Thymus (tissue), 11 donors: Measurements from ENCODE around the gene SLC6A6. TPM values are rescaled to one million over a fixed set of nuclear protein-coding genes. Genes with fewer than 3 reads are reported as not detected.

ENCODE experiments used
- DNase-seq, 9 donors: peaks; one replicate each; pipeline ENCODE4 v3.0.0-alpha.2; 2013; ENCODE audit warnings: low spot score in 9 of 9, low read depth in 6 of 9, missing footprints in 1 of 9
- H3K27ac ChIP-seq, 2 donors: one replicate each; pipeline ENCODE4 v1.5.1; 2013; ENCODE audit warnings: control low read depth in 1 of 2, low read depth in 1 of 2, low read length in 1 of 2, mild to moderate bottlenecking in 1 of 2, moderate library complexity in 1 of 2
- H3K27me3 ChIP-seq, 2 donors: one replicate each; pipeline ENCODE4 v1.5.1; 2013; ENCODE audit warnings: low read length in 1 of 2; ENCODE audit not compliant: control insufficient read depth in 2 of 2, insufficient read depth in 1 of 2
- H3K36me3 ChIP-seq, 2 donors: one replicate each; pipeline ENCODE4 v1.5.1; 2013; ENCODE audit warnings: low read length in 1 of 2, mild to moderate bottlenecking in 1 of 2, moderate library complexity in 1 of 2; ENCODE audit not compliant: control insufficient read depth in 2 of 2, insufficient read depth in 2 of 2
- H3K4me1 ChIP-seq, 2 donors: one replicate each; pipeline ENCODE4 v1.5.1; 2013; ENCODE audit warnings: low read length in 2 of 2; ENCODE audit not compliant: control insufficient read depth in 2 of 2, insufficient read depth in 2 of 2
- H3K4me3 ChIP-seq, 2 donors: one replicate each; pipeline ENCODE4 v1.5.1; 2013; ENCODE audit warnings: low read length in 2 of 2, control low read depth in 1 of 2, mild to moderate bottlenecking in 1 of 2
- H3K9me3 ChIP-seq, 2 donors: one replicate each; pipeline ENCODE4 v1.5.1; 2013; ENCODE audit warnings: low read length in 1 of 2, mild to moderate bottlenecking in 1 of 2; ENCODE audit not compliant: control insufficient read depth in 2 of 2, insufficient read depth in 1 of 2
- whole genome bisulfite sequencing: extraction: QIAGEN DNeasy Blood & Tissue Kit; methylation state at CpG from one replicate; pipeline ENCODE4 v1.1.7; 2013; 5-methylcytosine and 5-hydroxymethylcytosine counted together
- polyA plus RNA-seq: library from polyadenylated mRNA; stranded (reverse); fragments of 200-250 nt; gene quantifications from one replicate; pipeline ENCODE4 v1.2.3, GENCODE V29; 2013
- total RNA-seq: library from RNA; stranded (reverse); fragments of 120-200 nt; gene quantifications from one replicate; pipeline ENCODE4 v1.2.4, GENCODE V29; 2013
- donor health status: healthy.

The SLC6A6 gene
- total and polyA plus RNA-seq, 2 donors = 5.2 to 8.2 TPM

- H3K27me3 ChIP-seq = no peaks in the 10 kb centered on the region
- H3K9me3 ChIP-seq = no peaks in the 10 kb centered on the region
- H3K36me3 ChIP-seq = peaks cover 20 to 24% of the 10 kb centered on the region in 2 donors
- WGBS = 70% methylated on average over 6 of the region's 6 CpGs
- no peak for DNase-seq
- peaks cover 0 to 6% of the 10 kb centered on the region in 2 donors for H3K4me1 ChIP-seq
- H3K4me3 ChIP-seq = no peak overlapping the region
- no peak overlapping the region for H3K27ac ChIP-seq
These were observed 8.2 kb downstream of the SLC6A6 start for GRCh38 chr3:14410503-14411165.

- Histone ChIP-seq H3K27me3 (no peaks in the 10 kb centered on the region), H3K27ac (no peak overlapping the region), H3K36me3 (peaks cover 21 to 26% of the 10 kb centered on the region in 2 donors), H3K9me3 (no peaks in the 10 kb centered on the region), H3K4me3 (no peak overlapping the region), H3K4me1 (peaks cover 0 to 6% of the 10 kb centered on the region in 2 donors)
- DNase-seq = no peak
- 91% methylated on average over 9 of the region's 9 CpGs for WGBS
These were observed 8.7 kb downstream of the SLC6A6 start for GRCh38 chr3:14411166-14411526.

GRCh38 chr3:14411988-14412387, 9.6 kb downstream of the SLC6A6 start:
- Histone ChIP-seq H3K27ac (no peak overlapping the region), H3K36me3 (peaks cover 26 to 33% of the 10 kb centered on the region in 2 donors), H3K27me3 (no peaks in the 10 kb centered on the region), H3K4me1 (peaks cover 0 to 6% of the 10 kb centered on the region in 2 donors), H3K4me3 (no peak overlapping the region), H3K9me3 (no peaks in the 10 kb centered on the region)
- 98% methylated on average over 7 of the region's 7 CpGs for WGBS
- no peak for DNase-seq

- DNase-seq = no peak
- H3K27ac ChIP-seq = no peak overlapping the region
- H3K4me1 ChIP-seq = peaks cover 0 to 6% of the 10 kb centered on the region in 2 donors
- no peaks in the 10 kb centered on the region for H3K27me3 ChIP-seq
- no peak overlapping the region for H3K4me3 ChIP-seq
- H3K9me3 ChIP-seq = no peaks in the 10 kb centered on the region
- 95% methylated on average over 13 of the region's 13 CpGs for WGBS
- peaks cover 28 to 29% of the 10 kb centered on the region in 2 donors for H3K36me3 ChIP-seq
These were observed 10.5 kb downstream of the SLC6A6 start for GRCh38 chr3:14412831-14413380.

- peaks cover 28 to 35% of the 10 kb centered on the region in 2 donors for H3K36me3 ChIP-seq
- DNase-seq = no peak
These were observed 11.1 kb downstream of the SLC6A6 start for GRCh38 chr3:14413381-14414071.

GRCh38 chr3:14414846-14415464, 12.5 kb downstream of the SLC6A6 start:
- no peaks in the 10 kb centered on the region for H3K27me3 ChIP-seq
- H3K4me1 ChIP-seq = peaks cover 0 to 6% of the 10 kb centered on the region in 2 donors
- H3K4me3 ChIP-seq = no peak overlapping the region
- 95% methylated on average over 5 of the region's 5 CpGs for WGBS
- no peaks in the 10 kb centered on the region for H3K9me3 ChIP-seq
- DNase-seq = no peak
- no peak overlapping the region for H3K27ac ChIP-seq
- peaks cover 25 to 46% of the 10 kb centered on the region in 2 donors for H3K36me3 ChIP-seq

More at GRCh38 chr3:14413381-14414071, 11.1 kb downstream of the SLC6A6 start:
- no peaks in the 10 kb centered on the region for H3K9me3 ChIP-seq
- no peak overlapping the region for H3K27ac ChIP-seq
- no peak overlapping the region for H3K4me3 ChIP-seq
- 57% methylated on average over 11 of the region's 11 CpGs for WGBS
- peaks cover 0 to 6% of the 10 kb centered on the region in 2 donors for H3K4me1 ChIP-seq
- no peaks in the 10 kb centered on the region for H3K27me3 ChIP-seq

- H3K27ac ChIP-seq = no peak overlapping the region
These were observed 13.1 kb downstream of the SLC6A6 start for GRCh38 chr3:14415501-14415900.

GRCh38 chr3:14416453-14416852, 14.0 kb downstream of the SLC6A6 start:
- Histone ChIP-seq H3K27me3 (no peaks in the 10 kb centered on the region), H3K9me3 (no peaks in the 10 kb centered on the region), H3K27ac (no peak overlapping the region), H3K4me1 (peaks cover 0 to under 1% of the 10 kb centered on the region in 2 donors), H3K4me3 (no peak overlapping the region), H3K36me3 (peaks cover 20 to 43% of the 10 kb centered on the region in 2 donors)
- DNase-seq = no peak
- WGBS = 96% methylated on average over 6 of the region's 6 CpGs

More at GRCh38 chr3:14415501-14415900, 13.1 kb downstream of the SLC6A6 start:
- Histone ChIP-seq H3K4me1 (peaks cover 0 to under 1% of the 10 kb centered on the region in 2 donors), H3K9me3 (no peaks in the 10 kb centered on the region), H3K36me3 (peaks cover 24 to 48% of the 10 kb centered on the region in 2 donors), H3K4me3 (no peak overlapping the region), H3K27me3 (no peaks in the 10 kb centered on the region)
- DNase-seq = no peak
- 88% methylated on average over 5 of the region's 5 CpGs for WGBS
